GM18858 (cell line): ENCODE results near the gene LARGE2.
"Not testable (repeated sequence)": the region's sequence is repeated elsewhere in the genome, so short reads cannot be mapped to it uniquely, and the experiment has no call there.

Source experiments
- ATAC-seq: cut with Tn5 transposase; IDR thresholded peaks from one replicate; pipeline ENCODE4 v1.9.1; 2021; ENCODE audit not compliant: unreplicated experiment

LARGE2 gene

DNA sequence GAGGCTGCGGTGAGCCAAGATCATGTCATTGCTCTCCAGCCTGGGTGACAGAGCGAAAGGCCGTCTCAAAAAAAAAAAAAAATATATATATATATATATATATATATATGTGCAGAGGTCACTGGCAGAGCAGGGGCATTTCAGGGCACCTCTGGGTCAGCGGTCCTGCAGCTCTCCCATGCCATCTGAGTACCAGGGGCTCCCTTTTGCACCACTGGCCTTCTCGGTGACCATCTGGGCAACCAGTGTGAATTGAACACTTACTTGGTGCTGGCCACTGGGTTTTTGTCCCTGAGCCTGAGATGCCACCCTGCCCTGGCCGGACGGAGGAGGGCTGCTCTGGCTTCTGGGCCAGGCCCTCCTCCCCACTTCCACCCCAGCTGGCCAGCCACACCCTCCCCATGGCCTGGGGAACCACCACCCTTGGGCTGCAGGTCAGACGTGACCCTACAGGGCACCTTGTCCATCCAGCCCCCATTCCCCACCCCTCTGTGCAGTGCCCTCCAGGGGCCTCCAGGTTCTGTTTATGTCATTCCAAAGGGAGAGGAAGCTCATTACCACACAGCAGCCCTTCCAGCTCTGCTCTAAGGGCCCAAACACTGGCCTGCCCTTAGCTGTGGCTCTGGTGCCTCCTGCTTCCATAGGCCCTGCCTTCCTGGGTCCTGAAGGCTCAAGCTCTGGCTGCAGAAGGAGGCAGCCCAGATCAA lies 26.8 kb upstream of the LARGE2 start:
- no peak for ATAC-seq

DNA sequence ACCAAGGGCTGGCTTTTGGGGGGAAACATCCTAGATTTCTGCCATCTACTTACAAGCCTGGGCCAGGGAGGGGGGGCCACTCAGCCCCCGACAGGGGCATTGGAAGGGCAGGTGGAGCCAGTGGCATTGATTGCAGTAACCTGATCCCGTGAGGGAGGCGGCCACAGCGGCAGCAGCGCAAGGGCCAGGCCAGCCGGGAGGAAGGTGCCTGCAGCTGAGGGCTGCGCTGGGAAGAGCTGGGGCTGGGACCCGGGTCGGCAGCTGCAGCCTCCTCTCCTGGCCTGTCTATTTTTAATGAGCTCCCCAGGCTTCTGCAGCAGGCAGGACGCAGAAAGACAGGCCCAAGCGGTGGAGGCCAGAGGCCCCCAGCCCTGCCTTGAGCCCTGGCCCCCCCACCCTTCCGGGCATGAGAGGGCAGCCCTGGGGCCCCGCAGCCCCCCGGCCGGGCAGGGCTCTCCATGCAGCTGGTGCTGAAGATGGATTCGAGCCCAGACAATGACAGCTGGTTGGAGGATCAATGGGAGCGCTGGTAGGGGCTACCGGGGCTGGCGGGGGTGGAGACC lies 26.0 kb upstream of the LARGE2 start:
- ATAC-seq = no peak

DNA sequence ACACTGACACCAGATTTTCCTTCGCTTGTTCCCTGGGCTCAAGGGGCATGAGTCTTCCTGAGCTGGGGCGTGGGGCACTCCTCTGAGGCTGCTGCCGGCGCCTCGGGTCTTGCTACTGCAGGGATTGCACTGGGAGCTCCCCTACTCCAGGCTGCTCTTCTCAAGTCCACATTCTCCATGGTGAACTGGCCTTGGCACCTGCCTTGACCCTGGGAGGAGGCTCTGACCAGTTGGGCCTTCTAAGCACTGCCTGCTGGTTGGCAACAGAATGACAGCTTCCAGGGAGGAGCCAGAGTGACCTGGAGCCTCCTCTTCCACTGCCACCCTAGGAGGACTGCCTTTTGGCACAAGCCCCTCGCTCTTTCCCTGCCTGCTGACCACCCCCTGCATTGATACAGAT lies 24.9 kb upstream of the LARGE2 start:
- ATAC-seq = no peak

DNA sequence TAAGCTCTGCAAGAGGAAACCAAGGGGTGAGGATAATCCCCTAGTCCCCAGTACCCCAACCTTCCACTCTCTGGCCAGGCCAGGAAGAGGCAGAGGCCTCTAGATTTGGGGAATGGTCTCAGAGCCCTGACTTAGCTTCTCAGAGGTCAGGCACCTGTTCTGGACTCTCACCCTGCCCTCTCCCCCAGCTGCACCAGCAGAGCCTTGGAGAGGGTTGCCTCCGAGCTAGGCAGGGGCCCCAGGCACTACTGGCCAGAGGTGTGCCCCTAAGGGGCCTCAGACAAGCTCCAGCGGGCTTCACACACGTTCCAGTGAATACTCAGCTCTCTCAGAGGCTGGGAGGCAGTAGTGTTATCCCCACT lies 23.4 kb upstream of the LARGE2 start:
- no peak for ATAC-seq

DNA sequence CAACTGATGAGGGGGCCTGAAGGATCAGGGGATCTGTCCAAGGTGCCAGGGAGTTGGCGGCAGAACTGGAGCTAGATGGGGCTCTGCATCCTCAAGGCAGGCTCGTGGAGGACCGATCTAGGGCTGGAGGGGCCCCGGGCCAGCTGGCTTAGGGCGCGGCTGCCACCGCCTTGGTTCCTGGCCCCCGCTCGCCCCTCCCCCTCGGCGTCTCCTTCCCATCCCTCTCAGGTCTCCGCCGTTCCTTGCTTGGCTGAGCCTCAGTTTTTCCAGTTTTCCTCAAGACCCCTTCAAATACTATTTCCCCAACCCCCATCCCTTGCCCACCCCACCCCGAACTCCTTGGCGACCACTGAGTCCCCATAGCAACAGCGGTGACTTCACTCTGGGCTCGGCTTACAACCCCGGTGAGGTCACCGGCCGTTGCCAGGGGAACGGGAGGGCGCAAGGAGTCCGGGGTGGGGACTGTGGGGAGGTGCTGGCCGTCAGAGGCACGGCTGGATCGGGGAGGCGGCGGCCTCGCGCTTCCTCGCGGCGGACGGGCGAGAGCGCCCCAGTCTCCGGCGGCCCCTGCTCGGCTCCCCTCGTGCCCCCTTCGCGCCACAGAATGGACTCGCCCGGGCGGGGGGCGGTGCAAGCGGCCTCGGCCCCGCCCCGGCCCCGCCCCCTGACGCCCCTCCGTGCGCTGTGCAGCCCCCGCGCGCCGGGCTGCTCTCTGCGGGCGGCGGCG lies 22.8 kb upstream of the LARGE2 start:
- ATAC-seq = peak; percentile 38

DNA sequence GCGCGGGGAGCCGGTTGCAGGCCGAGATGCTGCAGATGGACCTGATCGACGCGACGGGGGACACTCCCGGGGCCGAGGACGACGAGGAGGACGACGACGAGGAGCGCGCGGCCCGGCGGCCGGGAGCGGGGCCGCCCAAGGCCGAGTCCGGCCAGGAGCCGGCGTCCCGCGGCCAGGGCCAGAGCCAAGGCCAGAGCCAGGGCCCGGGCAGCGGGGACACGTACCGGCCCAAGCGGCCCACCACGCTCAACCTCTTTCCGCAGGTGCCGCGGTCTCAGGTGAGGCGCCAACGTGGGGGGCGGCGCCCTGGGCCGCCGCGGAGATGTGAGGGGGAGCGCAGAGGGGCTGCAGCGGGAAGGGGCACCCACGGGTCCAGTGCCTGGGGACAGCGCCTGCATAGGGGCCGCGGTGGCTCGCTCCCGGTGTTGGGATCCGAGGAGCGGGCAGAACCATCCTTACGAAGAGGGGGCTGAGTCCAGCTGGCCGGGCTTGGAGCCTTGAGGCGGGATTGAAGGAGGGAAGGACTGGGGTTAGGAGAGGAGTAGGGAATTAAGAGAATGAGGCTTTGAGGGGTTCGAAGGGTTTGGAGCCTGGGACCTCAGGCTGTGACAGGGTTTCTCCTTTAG lies 22.2 kb upstream of the LARGE2 start:
- ATAC-seq = not testable (repeated sequence)

DNA sequence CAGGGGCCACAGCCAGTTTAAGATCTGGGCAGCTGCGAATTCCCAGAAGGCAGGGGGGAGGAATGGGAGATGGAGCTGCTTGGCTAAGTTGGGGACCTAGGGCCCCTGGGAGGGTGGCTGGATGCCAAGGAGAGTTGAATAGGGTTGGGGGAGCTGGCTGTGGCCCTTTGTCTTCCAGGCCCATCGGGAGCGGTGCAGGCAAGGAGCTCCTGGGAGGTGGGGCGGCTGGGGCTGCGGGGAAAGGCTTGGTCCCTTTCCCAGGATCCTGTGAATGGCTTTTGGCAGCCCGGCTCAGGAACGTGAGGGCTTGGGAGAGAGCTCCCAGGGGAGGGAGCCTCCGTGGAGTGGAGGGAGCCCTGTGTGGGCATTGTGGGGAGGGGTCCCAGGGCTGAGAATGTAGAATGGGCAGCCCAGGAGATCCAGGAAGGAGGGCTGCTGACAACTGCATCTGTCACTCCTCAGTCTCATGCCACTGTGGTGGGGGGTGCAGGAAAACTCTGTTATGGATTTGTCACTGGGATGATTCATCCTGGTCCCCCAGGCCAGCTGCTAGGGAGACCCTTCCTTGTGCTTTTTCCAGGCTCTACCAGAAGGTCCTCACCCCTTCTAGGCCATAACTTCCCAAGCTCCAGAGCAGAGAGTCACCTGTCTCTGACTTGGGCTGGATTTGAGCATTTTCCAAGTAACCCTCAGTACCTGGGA lies 21.4 kb upstream of the LARGE2 start:
- ATAC-seq = no peak

DNA sequence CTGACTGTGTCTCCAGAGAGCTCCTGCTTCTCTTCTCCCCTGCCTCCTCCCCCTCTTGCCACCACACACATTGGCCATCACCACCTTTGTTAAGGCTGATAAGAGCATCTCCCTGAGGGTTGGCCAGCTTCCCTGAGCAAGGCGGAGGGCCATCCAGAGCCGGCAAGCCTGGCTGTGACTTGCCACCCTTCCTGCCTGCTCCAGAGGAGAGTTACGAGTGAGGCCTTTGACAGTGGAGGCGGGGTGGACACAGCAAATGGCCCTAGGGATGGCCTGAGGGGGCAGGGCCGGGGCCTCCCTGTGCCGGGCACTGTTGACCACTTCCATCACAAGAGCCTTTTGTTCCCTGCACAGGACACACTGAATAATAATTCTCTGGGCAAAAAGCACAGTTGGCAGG lies 20.8 kb upstream of the LARGE2 start:
- ATAC-seq = no peak

DNA sequence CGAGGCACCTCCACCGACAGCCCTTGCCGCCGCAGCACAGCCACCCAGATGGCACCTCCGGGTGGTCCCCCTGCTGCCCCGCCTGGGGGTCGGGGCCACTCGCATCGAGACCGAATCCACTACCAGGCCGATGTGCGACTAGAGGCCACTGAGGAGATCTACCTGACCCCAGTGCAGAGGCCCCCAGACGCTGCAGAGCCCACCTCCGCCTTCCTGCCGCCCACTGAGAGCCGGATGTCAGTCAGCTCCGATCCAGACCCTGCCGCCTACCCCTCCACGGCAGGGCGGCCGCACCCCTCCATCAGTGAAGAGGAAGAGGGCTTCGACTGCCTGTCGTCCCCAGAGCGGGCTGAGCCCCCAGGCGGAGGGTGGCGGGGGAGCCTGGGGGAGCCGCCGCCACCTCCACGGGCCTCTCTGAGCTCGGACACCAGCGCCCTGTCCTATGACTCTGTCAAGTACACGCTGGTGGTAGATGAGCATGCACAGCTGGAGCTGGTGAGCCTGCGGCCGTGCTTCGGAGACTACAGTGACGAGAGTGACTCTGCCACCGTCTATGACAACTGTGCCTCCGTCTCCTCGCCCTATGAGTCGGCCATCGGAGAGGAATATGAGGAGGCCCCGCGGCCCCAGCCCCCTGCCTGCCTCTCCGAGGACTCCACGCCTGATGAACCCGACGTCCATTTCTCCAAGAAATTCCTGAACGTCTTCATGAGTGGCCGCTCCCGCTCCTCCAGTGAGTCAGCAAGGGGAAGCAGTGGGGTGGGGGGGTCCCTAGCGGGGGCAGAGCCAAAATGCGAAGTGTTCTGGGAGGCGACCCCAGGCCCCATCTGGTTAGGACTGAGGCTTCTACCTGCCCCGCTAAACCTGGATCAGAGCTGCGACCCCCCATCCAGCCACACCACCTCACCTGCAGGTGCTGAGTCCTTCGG lies 19.7 kb upstream of the LARGE2 start:
- no peak for ATAC-seq

DNA sequence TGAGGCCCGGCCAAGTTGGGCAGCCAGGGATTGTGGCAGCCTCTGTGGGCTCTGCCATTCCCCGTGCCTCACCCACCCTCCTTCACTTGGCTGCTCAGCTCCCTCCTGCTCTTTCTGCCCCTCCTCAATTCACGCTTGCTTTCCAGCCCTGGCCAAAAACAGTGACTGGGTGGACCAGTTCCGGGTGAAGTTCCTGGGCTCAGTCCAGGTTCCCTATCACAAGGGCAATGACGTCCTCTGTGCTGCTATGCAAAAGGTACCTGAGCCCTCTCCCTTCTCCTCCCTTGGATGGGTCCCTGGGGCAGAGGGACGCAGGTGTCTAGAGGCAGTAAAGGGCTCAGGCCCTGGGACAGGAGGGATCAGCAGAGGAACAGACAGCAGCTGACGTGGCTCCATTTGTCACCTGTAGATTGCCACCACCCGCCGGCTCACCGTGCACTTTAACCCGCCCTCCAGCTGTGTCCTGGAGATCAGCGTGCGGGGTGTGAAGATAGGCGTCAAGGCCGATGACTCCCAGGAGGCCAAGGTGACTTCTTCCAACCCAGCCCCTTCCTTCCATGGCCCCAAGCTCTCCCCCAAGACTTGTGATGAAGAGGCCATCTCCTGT lies 18.0 kb upstream of the LARGE2 start:
- no peak for ATAC-seq

DNA sequence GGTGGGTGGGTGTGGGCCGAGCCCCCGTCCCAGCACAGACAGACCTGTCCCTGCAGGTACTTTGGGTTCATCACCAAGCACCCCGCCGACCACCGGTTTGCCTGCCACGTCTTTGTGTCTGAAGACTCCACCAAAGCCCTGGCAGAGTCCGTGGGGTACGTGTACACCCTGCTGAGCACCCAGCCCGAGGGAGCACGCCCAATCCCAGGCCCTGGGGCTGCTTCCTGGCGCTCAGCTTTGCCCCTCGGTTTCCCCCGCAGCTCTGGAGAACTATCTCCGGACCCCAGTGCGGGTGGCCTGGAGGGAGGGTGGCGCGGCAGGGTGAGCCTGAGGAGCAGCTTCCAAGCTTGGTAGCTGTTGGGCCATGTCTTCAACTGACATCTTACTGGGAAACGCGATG lies 17.4 kb upstream of the LARGE2 start:
- no peak for ATAC-seq

DNA sequence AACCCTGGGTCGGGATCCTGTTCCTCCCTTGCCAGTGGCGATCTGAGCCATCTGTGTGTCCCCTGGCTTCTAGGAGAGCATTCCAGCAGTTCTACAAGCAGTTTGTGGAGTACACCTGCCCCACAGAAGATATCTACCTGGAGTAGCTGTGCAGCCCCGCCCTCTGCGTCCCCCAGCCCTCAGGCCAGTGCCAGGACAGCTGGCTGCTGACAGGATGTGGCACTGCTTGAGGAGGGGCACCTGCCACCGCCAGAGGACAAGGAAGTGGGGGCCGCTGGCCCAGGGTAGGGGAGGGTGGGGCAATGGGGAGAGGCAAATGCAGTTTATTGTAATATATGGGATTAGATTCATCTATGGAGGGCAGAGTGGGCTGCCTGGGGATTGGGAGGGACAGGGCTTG lies 16.9 kb upstream of the LARGE2 start:
- ATAC-seq = not testable (repeated sequence)

DNA sequence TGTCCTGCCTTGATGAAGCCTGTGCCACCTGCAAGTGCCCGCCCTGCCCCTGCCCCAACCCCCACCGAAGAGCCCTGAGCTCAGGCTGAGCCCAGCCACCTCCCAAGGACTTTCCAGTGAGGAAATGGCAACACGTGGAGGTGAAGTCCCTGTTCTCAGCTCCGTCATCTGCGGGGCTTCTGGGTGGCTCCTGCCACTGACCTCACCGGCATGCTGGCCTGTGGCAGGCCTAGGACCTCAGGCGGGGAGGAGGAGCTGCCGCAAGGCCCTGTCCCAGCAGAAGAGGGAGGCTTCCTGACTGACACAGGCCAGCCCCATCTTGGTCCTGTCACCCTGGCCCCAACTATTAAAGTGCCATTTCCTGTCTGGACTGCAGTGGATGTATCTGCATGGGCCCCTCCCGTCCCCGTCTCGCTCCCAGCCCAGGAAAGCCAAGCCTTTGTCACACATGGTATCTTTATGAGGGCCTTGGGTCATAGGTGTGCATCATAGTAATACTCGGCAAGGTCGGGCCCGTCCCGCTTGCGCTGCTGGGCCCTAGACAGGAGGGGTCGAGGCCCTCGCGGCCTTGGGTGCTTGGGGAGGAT lies 16.3 kb upstream of the LARGE2 start:
- ATAC-seq = no peak

DNA sequence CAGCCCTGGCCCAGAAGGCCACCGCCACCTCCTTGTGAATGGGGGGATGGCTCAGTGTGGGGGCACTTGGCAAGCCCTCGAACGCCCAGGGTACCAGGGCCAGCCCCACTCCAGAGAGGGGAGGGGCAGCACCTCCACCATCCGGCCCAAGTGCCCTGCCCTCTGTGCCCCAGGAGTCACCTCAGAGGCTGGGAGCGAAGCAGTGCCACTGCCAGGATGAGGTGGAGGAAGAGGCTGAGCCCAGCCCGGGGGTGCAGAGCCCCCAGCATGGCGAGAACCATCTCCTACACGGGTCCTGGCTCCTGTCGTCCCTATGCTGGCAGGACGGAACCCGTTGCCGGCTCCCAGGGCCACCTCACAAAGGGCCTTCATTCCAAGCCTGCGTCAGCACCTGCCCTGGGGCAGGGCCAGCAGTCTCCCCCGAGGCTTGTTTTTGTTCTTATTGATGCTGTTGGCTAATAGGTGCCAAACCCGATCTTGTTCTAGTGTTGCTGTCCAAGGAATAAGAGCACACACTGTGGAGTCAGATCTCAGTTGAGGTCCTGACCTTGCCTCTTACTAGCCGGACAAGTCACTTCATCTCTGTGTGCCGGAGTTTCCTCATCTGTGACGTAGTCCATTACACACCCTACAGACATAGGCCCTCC lies 15.4 kb upstream of the LARGE2 start, which contains the start of gene FREY1:
Gene FREY1, minus strand, starts transcription at position 307 of the 647 bp plus-strand sequence. Its CDS starts 26 bp downstream, at position 281.
- ATAC-seq = no peak

DNA sequence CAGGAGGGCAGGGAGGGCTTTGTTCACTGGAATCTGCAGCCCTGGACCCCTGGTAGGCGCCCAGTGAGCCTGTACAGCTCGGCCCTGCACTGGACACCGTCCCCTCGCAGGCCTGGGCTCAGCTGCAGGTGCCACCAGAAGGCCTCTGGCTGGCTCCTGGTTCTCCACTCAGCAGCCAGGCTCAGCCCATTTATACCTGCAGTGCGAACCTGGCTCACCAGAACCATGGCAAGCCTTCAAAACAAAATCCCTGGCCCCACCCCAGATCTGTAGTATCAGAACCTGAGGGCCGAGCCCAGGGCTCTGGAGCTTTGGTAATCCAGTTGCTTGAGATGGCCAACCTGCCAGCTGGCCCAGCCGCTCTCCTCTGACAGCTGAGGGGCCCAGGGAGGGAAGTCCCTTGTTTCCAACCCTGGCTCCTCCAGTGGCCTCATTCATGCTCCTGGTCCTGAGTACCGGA lies 14.5 kb upstream of the LARGE2 start:
- ATAC-seq = no peak

DNA sequence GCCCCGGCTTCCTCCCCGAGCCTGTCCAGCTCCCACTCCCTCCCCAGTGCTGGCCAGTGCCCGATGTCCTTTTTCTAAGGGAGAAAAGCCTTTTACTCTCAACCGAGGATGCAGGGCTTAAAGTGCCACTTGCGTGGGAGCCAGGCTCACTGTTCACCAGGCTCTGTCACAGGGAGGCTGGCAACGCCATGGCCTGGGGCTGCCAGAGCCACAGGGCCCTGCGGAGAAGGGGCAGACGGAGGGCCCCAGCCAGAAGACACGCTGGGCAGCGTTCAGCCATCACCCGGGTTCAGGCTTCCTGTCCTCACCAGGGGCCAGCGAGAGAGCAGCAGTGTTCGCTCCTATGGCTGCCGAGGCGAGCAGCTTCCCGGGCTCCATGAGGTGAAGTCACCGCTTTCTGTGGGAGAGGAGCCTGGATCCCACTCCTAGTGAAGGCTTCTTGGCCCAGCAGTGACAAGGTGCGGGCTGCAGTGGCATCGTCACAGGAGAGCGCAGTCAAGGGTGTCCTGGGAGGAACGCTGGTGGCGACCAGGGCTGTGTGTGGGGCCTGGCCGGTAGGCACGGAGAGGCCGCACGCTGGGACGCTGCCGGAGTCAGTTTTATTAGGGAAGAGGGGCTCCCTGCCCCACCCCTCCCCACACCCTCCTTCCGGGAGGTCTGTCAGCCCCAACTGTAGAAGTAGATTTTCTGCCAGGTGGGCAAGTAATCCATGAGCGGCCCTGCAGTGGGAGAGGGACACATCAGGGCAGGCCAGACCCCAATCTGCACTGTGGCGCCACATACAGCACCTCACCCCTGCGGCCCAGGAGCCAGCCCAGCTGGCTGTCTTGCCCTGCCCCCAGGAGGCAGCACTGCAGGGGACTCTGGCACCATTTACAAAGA lies 12.6 kb upstream of the LARGE2 start:
- ATAC-seq = no peak

DNA sequence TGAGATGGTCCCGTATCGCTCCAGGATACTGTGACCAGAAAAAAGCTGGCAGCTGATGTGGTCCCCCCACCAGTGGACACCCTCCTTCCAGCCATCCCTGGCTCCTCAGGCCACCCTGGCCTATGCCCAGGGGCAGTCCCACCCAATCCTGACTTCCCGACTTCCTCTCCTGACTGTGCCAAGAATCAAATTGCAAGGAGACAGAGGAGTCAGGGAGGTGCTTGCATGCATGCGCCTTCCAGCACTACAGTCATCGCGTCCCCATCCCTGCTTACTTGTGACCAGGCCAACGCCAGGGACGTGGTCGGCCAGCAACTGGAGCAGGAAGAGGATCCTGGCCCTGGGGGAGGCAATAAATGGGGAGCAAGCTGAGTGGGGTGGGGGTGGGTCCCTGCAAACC lies 11.8 kb upstream of the LARGE2 start:
- no peak for ATAC-seq

DNA sequence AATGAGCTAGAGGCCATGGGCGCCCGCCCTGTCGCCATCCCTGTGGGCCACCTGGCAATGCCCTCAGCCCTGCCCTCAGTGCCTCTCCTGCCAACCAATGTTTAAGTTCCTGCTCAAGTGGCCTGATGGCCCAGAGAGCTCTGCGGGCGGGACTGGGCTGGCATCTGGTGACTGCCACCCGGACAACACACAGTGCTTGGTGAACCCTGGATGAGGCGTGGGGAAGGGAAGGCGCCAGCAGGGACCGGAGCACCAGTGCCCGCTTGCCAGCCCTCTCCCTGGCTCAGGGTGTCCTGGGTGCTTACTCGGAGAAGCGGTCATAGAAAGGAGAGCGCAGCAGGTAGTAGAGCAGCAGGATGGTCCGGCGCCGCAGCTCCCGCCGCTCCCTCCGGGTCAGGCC lies 8.9 kb upstream of the LARGE2 start:
- ATAC-seq = no peak
